Measurements from ENCODE around the gene NCCRP1. TPM values are rescaled to one million over a fixed set of nuclear protein-coding genes. Genes with fewer than 3 reads are reported as not detected.

Gene NCCRP1
- total RNA-seq, 1 donor from 2014 or later: not detected

DNA sequence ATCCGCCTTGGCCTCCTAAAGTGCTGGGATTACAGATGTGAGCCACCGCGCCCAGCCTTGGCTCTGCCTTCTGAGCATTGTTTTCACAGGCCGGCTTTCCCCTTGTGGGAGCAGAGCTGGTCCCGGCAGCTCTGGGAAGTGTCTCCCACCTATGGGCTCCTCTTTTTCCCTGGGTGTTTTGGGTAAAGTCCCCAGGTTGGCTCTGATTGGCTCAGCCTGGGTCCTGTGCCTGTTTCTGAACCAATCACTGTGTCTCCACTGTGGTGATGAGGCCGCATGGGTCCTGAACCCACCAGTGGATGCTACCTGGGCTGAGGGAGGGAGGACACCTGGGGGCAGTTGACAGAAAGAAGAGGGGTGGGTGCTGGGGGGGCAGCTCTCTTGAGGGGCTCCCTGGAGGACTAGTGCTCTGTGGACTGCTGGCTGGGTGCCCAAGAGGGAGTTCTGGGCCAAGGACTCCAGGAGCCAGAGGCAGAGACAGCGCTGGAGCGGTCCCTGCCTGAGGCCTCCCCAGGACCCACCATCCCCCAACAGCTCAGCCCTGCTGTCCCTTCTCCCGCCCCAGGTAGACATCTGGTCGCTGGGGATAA, 19.6 kb upstream of the NCCRP1 start:
- ATAC-seq (no peak), DNase-seq (no peak)
- intact Hi-C loops (cut with micrococcal nuclease): no loop called here

DNA sequence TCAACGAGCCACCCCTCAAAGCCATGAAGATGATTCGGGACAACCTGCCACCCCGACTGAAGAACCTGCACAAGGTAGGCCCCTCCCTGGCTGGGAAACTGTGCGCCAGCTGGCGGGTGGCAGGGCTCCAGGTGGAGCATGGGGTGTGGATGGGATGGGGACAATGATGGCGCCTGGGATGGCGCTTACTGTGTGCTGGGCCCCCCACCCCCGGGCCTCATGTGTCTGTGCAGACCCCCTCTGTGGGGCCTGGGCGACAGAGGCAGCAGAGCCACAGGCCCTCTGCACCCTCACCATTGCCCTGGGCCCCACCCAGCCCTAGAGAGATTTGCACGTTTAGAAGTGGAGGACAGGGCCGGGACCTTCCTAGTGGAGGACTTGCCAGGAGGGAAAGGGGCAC, 19.0 kb upstream of the NCCRP1 start:
- no peak for DNase-seq
- intact Hi-C loops (cut with micrococcal nuclease): no loop called here
- no peak for ATAC-seq

DNA sequence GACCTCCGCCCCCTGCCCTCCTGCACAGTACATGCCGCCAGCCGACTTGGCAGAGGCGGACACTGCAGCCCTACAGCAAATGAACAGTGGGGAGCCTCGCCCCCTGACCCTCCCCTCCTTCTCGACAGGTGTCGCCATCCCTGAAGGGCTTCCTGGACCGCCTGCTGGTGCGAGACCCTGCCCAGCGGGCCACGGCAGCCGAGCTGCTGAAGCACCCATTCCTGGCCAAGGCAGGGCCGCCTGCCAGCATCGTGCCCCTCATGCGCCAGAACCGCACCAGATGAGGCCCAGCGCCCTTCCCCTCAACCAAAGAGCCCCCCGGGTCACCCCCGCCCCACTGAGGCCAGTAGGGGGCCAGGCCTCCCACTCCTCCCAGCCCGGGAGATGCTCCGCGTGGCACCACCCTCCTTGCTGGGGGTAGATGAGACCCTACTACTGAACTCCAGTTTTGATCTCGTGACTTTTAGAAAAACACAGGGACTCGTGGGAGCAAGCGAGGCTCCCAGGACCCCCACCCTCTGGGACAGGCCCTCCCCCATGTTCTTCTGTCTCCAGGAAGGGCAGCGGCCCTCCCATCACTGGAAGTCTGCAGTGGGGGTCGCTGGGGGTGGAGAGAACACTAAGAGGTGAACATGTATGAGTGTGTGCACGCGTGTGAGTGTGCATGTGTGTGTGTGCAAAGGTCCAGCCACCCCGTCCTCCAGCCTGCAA, 18.3 kb upstream of the NCCRP1 start:
- DNase-seq: no peak
- no peak for ATAC-seq
- intact Hi-C loops (cut with micrococcal nuclease): no loop called here

DNA sequence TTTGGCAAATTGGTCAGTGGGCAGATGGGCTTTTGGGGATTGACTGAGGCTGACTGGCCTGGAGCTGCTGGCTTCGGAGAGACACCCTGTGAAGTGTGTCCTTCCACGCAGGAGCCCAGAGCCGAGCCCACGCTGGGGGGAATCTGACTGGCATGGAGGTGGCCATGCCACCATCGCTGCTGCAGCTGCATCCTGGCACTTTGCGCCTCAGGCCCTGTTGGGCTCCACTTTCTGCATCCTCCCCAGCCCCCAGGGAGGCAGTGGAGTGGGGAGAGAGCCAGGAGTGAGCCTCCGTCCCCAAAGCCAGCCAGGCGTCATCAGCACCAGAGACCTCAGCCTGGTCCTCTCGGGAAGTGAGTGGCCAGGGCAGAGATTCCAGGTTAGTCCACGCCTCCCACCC, 17.0 kb upstream of the NCCRP1 start:
- ATAC-seq (no peak), DNase-seq (no peak)
- intact Hi-C loops (cut with micrococcal nuclease): loop anchor here (10.0 kb wide), 1 partner anchor 65 kb away; no protein-coding TSS in a partner anchor

DNA sequence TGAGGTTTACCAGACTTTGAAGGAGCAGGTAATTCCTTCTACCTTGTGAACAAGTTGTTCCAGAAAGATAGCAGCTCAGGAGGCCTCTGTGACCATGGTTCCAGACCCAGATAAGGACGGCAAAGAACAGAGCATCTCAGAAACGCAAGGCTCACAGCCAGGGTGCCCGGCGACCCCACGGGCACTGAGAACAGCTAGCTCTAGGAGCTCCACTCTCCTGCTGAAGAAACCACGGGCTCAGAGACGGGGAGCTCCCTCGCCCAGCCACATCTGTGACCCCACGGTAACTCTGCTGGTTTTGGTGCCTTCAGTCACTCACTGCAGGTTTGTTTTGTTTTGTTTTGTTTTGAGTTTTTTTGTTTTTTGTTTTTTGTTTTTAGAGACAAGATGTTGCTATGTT, 16.0 kb upstream of the NCCRP1 start:
- intact Hi-C loops (cut with micrococcal nuclease): loop anchor here (10.0 kb wide), 1 partner anchor 66 kb away; no protein-coding TSS in a partner anchor
- DNase-seq (no peak), ATAC-seq (no peak)

DNA sequence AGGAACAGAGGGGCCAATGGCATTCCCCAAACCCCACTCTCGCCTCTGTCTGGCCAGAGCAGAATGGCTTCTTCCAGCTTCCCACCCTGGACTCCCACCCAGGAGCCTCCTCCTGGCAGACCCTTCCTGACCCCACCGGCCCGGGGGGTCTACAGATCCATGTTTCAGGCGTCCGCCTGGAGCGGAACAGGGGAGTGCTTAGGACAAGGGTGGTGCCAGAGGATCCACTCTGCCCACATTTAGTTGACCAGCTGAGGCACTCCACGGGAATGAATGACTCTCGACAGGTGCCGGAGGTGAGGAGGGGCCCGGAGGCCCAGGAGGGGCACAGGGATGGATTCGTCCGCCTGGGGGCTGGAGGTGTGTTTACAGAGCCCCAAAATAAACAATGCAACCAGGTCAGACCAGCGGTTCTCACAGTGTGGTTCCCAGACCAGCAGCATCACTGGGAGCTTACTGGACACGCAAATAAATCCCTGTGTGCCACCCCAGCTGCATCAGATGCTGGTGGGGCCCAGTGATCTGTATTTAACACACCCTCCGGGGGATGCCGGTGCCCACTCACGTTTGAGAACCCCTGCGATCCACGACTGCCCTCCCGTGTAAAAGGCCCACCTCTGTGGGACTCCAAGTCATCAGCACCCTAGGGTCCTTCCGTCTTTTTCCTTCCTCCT, 15.1 kb upstream of the NCCRP1 start:
- ATAC-seq (no peak), DNase-seq (no peak)
- intact Hi-C loops (cut with micrococcal nuclease): loop anchor here (10.0 kb wide), 1 partner anchor 67 kb away; no protein-coding TSS in a partner anchor

DNA sequence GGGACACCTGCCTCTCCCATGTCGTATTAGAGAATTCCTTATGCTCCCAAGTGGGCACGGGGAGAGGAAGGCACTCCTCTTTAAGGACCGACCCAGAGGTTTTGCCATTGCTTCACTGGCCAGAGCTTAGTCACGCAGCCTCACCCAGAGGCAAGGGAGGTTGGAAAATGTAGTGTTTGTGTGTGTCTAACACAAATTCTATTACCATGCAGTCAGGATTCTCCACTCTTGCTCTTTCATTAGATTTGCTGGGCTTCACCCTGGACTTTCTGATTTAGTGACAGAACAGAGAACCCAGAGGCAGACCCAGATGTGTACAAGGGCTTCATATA, 14.6 kb upstream of the NCCRP1 start:
- intact Hi-C loops (cut with micrococcal nuclease): loop anchor here (10.0 kb wide), 1 partner anchor 67 kb away; no protein-coding TSS in a partner anchor
- DNase-seq (no peak), ATAC-seq (no peak)

DNA sequence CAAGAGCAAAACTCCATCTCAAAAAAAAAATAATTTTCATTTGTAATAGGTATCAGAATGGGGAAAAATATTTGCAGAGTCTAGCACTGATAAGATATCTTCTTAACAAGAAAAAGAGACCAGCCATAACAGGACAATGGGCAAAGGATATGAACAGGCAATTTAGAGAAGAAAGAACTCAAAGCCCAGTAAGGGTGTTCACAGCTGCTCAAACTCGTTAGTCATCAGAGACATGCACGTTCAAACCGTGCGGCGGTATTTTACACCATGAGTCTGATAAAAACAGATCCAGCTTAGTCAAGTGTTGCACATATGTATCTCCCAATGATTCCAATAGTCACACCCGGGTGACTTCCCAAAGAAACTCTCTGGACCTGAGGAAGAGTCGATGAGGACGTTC, 13.7 kb upstream of the NCCRP1 start:
- DNase-seq: no peak
- no peak for ATAC-seq
- intact Hi-C loops (cut with micrococcal nuclease): loop anchor here (10.0 kb wide), 1 partner anchor 68 kb away; no protein-coding TSS in a partner anchor

DNA sequence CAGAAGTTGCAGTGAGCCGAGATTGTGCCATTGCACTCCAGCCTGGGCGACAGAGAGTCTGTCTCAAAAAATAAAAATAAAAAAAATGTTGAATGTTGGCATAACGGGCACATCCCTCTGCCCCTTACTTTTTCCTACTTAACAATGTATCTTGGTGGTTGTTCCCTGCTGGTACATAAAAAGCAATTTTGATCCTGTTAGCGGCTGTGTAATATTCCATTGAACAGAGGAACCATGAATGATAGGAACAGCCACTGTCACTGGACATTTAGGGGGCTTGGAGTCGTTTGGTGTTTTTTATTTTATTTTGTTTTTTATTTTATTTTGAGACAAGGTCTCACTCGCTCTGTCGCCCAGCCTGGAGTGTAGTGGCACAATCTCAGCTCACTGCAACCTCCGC, 10.4 kb upstream of the NCCRP1 start:
- no peak for ATAC-seq
- no peak for DNase-seq
- intact Hi-C loops (cut with micrococcal nuclease): loop anchor here (10.0 kb wide), 1 partner anchor 72 kb away; no protein-coding TSS in a partner anchor

DNA sequence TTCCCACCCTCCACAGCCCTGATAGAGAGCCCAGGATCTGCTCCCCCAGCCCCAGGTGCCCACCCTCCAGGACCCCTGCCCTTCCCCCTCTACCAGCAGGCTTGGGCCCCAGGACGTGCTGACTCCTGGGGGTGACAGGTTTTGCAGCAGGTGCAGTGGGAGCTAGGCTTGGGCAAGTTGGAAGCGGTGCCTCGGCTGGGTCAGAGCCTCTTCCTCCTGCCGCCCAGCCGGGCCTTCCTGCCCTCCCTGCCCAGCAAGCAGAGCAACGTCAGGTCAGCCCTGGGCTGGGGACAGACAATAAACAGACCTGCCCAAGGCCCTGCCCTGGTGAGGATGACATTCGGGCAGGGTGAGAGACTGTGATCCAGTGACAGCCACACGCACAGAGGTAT, 9.2 kb upstream of the NCCRP1 start:
- intact Hi-C loops (cut with micrococcal nuclease): loop anchor here (10.0 kb wide), 1 partner anchor 73 kb away; no protein-coding TSS in a partner anchor
- no peak for DNase-seq
- peak; percentile 34 for ATAC-seq

DNA sequence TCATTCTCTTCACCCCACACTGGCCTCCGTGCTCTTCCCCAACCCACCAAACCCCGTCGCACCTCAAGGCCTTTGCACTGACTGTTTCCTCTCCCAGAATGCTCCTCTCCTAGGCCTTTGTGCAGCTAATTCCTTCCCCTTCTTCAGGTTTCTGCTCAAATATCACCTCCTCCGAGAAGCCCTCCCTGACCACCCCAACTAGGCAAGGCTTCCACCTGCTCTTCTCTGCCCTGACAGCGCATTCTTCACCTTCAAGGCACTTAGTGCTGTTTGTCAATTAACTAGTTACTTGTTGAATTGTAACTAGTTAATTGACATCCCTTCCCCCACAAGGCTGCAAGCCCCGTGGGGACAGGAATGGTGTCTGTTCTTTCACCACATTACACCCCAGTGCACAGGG, 7.8 kb upstream of the NCCRP1 start:
- DNase-seq (no peak), ATAC-seq (no peak)
- intact Hi-C loops (cut with micrococcal nuclease): loop anchor here (10.0 kb wide), 1 partner anchor 74 kb away; no protein-coding TSS in a partner anchor

DNA sequence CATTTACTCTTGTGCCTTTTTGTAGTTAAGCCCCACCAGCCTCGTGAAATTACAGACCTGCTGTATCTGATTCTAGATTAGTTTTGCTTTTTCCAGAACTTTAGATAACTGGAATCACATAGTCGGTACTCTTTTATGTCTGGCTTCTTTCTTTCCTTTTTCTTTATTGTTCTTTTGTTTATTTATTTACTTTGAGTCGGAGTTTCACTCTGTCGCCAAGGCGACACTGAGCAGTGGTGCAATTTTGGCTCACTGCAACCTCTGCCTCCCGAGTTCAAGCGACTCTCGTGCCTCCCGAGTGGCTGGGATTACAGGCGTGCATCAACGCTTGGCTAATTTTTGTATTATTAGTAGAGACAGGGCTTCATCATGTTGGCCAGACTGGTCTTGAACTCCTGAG, 6.0 kb upstream of the NCCRP1 start:
- ATAC-seq (no peak), DNase-seq (no peak)
- intact Hi-C loops (cut with micrococcal nuclease): no loop called here

DNA sequence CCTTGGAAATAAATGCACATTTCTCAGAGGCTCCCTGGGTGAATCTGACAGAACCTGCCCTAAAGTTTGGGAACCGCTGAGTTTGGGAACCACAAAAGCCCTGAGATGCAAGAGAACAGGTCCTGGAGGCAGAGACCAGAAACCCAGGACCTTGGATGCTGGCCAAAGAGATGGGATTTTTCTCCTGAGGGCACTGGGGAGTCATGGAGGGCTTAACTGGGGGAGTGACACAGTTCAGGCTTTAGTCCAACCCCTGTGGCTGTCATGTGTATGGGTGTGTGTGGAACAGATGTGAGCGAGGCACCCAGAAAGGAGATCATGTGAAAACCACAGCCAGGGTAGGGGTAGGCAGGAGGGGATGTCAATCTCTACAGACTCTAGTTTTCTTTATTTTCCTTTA, 3.9 kb upstream of the NCCRP1 start:
- ATAC-seq: no peak
- intact Hi-C loops (cut with micrococcal nuclease): no loop called here
- DNase-seq: no peak

DNA sequence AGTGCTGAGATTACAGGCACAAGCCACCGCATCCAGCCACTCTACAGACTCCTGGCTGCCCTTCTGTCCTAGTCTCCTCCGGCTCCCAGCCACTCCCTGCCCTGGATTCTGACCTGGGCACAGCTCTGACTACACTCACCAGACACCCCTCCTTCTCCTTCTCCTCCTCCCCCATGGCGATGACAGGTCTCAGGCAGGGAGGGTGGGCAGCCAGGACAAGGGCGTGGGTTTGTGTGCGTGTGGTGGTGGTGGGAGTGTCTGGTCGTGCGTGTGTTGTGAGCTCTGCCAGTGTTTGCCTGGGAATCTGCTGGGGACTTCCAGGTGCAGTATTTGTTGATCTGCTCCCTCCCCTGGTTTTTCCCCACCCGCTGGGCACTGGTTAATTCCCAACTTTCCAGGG, 3.0 kb upstream of the NCCRP1 start:
- DNase-seq (no peak), ATAC-seq (peak; percentile 72)
- intact Hi-C loops (cut with micrococcal nuclease): no loop called here

DNA sequence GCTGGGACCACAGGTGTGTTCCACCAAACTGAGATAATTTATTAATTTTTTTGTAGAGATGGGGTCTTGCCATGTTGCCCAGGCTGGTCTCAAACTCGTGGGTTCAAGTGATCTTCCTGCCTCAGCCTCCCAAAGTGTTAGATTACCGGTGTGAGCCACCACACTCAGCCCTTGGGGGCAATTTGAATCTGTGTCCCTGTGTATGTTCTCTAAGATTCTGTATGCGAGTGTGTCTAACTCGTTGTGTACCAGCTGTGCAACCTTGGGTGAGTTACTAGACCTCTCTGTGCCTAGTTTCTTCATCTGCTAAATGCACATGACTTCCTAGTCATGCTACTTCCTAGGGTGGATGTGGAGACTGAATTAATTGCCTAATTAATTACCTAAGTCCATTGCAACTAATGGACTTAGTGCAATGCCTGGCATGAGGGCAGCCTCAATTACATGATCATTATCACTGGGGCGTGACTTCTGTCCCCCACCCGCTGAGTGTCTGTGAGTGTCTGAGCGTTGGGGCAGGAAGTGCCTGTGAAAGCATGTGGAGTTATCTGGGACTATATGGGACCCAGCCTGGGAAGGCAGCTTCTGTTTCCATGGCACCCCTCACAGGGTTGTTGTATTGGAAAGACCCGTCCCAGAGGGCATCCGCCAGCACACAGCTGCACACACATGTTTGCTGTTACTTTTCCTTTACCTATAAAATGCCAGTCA, 1.8 kb upstream of the NCCRP1 start:
- no peak for ATAC-seq
- DNase-seq: no peak
- intact Hi-C loops (cut with micrococcal nuclease): no loop called here

DNA sequence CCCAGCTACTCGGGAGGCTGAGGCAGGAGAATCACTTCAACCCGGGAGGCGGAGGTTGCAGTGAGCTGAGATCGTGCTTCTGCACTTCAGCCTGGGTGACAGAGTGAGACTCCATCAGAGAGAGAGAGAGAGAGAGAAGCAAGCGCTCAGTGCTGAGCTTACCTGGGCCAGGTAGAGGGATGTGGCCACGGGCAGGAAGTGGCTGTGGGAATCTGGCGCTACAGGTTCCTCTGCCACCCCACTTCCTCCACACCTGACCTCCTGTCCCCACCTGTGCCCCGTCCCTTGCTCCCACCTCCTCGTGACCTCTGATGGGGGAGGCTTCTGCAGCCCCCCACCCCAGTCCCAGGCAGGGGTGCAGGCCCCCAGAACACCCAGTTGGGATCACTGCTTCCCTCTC, 1.0 kb upstream of the NCCRP1 start:
- no peak for ATAC-seq
- DNase-seq: no peak
- intact Hi-C loops (cut with micrococcal nuclease): no loop called here

DNA sequence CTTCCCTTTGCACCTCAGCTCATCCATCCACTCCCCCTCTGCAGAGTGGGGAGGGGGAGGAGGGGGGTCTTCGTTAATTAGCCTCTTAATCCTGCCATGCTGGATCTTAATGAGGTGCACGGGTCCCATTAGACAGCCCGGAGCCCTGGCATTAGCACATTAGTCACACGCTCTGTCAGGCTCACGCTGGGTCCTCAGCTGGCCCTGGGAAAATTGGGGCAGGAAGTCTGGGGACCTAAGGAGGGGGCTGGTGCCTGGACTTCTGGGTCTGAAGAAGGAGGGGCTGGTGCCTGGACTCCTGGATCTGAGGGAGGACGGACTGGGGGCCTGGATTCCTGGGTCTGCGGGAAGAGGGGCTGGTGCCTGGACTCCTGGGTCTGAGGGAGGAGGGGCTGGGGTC, 444 bp upstream of the NCCRP1 start:
- intact Hi-C loops (cut with micrococcal nuclease): no loop called here
- DNase-seq (no peak), ATAC-seq (no peak)

DNA sequence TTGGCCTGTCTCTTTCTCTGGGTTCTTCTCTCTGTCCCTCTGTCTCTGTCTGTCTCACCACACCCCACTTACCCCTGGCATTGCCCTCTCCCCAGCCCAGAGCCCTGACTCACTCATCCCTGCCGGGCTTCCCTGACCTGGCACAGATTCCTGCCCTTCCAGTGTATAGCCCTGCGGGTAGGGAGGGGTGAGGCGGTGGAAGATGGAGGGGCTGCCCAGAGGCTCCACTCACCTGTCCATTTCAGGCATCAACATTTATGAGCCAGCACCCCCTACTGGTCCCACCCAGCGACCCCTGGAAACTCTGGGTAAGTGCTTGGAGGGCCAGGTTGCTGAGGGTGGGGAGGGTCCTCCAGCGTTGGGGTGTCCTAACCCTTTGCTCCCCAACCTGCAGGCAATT, 1.0 kb downstream of the NCCRP1 start:
- intact Hi-C loops (cut with micrococcal nuclease): no loop called here
- no peak for DNase-seq
- ATAC-seq: no peak

DNA sequence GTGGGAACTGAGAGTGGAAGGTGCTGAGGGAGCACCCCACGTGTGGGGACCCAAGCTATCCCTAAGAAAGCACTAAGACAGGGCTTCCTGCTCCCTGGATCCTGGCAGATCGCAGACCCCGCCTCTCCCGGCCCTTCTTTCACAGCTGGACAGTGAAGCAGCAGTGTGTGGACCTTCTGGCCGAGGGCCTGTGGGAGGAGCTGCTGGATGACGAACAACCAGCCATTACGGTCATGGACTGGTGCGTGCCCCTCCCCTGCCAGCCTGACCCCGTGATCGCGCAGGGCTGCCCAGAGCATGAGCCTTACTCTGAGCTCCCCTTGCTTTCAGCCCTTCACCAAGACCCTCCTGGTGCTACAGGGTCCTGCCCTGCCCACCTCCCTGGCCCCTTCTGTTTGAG, 2.3 kb downstream of the NCCRP1 start:
- DNase-seq: no peak
- peak; percentile 57 for ATAC-seq
- intact Hi-C loops (cut with micrococcal nuclease): no loop called here

Measured in left ventricle myocardium superior (tissue), 1 donor.